Heart left ventricle (tissue), 13 donors: ENCODE data around the gene RITA1.

Experiments
- POLR2A ChIP-seq, 2 donors: fragments of 450-650 bp; IDR thresholded peaks; one replicate each; pipeline ENCODE4 v1.6.1; 2017; ENCODE audit warnings: antibody characterized with exemption in 2 of 2, mild to moderate bottlenecking in 2 of 2, moderate library complexity in 2 of 2
- TF ChIP-seq, protein P1 (sequence below), 12 donors: fragments of 200-600 bp; sonication (generic) in 4 of 12; IDR thresholded peaks; one replicate each; pipeline versions ENCODE4 v1.5.0 to v1.8.0; 2018 to 2022; ENCODE audit warnings: antibody characterized with exemption in 12 of 12, mild to moderate bottlenecking in 5 of 12
- donor health status: ischemic (EF 13 %, LVEDD 7.1; RV severe dilation, severe dysfunction).
- donor health status: DM: no; HTN: yes; CAD: no.
- donor health status: DM: no; HTN: no; CAD: no.
- donor health status: ischemic (EF 25% LVEDD 6.9; RV normal size, moderate dysfunction).
- donor health status: ischemic (EF 25% LVEDD 5.7; RV mildly dilated, moderate dysfunction).
- donor health status: ischemic (EF 35%, LVEDD 5.7; RV mildly dilated, moderate dysfunction).
- donor health status: nonischemic (EF 11% LVEDD 7.7; RV severe dilation, severe dysfunction).
- donor health status: DM: yes; HTN: yes; CAD: no.
- donor health status: PGD.
- donor health status: ischemic (EF 29% LVEDD 5.4; RV normal size, mild dysfunction).
- donor health status: nonischemic (EF 23%, LVEDD 6.1; RV moderate dilation, normal function).

DNA sequence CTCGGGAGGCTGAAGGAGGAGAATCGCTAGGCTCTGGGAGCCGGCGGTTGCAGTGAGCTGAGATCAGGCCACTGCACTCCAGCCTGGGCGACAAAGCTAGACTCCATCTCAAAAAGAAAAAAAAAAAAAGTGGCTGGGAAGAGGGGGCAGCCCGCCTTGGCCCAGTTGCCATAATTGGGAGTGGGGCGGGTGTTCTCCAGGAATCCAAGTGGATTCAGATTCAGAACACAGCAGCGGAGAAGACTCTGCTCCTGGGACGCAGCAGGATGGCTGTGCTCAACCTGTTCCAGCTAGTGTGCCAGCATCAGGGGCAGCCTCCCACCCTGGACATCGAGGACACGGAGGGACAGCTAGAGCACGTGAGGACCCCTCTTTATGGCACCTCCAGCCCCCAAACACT, 30.5 kb upstream of the RITA1 start:
- TF ChIP-seq, protein P1, sequence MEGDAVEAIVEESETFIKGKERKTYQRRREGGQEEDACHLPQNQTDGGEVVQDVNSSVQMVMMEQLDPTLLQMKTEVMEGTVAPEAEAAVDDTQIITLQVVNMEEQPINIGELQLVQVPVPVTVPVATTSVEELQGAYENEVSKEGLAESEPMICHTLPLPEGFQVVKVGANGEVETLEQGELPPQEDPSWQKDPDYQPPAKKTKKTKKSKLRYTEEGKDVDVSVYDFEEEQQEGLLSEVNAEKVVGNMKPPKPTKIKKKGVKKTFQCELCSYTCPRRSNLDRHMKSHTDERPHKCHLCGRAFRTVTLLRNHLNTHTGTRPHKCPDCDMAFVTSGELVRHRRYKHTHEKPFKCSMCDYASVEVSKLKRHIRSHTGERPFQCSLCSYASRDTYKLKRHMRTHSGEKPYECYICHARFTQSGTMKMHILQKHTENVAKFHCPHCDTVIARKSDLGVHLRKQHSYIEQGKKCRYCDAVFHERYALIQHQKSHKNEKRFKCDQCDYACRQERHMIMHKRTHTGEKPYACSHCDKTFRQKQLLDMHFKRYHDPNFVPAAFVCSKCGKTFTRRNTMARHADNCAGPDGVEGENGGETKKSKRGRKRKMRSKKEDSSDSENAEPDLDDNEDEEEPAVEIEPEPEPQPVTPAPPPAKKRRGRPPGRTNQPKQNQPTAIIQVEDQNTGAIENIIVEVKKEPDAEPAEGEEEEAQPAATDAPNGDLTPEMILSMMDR (IDR thresholded peaks at IDR 0.05) = no peak
- TF ChIP-seq POLR2A (IDR thresholded peaks at IDR 0.05) = no peak
